SH-SY5Y (cell line): ENCODE data around the gene NEDD4L.

Experiments
- GATA2 ChIP-seq: IDR thresholded peaks from 2 replicates; pipeline ENCODE4 v1.6.1; 2011; ENCODE audit warnings: mild to moderate bottlenecking, low read depth, low read length
- GATA3 ChIP-seq: IDR thresholded peaks from 2 replicates; pipeline ENCODE4 v1.6.1; 2011; ENCODE audit warnings: low read depth, mild to moderate bottlenecking, low read length, moderate library complexity

Gene NEDD4L

DNA sequence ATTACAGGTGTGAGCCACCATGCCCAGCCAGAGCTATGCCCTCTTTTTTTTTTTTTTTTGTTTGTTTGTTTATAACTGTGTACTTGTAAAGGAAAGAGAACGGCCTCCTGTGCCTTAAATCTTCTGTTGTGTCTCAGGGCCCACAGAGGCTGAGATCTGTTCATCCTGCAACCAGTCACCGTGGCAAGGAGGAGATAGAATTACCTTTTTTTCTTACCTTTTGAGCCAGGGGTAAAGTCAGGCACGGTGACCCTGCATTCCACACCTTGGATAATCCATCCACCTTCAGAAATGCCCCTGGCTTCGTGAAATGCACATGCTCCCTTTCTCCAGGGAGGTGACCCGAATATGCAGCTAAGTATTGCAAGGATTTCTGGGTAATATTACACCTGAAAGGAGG lies 12.8 kb downstream of the NEDD4L start:
- TF ChIP-seq GATA2, result no peak
- TF ChIP-seq GATA3, result no peak

DNA sequence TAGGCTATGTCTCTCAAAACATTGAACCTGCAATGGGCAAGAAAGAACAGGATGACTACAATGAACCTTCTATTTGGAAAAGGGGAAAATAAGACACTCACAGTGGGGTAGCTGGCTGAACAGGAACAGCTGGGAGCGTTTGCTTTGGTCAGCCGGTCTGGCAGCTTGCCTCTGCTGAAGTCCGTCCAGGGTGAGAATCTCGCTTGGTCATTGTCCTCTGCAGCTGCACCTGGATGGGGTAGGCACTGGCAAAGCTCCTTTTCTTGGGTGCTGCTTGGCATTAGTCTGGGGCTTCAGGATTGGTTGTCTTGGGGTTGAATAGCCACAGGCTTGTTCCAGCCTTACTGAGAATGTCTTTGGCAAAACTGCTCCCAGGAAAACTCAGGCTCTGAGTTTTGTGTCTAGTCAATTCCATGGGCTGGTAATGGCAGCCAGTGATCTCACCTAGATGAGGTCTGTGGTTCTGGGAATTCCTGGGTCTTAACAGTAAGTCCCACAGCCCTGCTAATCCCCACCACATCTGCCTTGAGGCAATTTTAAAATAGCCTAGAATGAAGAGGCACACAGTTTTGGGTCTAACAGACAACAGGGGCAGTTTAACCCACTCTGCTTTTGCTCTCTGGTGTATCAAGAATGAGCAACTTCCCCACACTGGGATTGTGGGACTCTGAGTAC lies 13.4 kb downstream of the NEDD4L start:
- no peak for TF ChIP-seq GATA2
- TF ChIP-seq GATA3, result no peak

DNA sequence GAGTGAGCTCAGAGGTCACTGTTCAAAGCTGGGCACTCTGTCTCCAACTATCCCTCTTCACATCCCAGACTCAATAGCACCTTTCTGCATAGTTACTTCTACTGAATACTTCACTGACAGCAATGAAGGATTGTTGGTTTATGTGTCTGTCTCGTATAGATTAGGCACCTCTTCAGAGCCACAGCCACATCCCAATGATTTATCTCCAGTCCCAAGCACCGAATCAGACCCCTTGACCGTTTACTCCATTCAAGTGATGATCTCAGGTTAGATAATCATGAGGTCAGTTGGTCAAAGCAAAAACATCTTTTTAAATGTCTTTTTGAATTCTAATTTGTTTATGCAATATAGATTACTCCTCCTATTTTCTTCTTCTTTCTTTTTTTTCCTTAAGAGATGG lies 14.7 kb downstream of the NEDD4L start:
- no peak for TF ChIP-seq GATA3
- no peak for TF ChIP-seq GATA2

DNA sequence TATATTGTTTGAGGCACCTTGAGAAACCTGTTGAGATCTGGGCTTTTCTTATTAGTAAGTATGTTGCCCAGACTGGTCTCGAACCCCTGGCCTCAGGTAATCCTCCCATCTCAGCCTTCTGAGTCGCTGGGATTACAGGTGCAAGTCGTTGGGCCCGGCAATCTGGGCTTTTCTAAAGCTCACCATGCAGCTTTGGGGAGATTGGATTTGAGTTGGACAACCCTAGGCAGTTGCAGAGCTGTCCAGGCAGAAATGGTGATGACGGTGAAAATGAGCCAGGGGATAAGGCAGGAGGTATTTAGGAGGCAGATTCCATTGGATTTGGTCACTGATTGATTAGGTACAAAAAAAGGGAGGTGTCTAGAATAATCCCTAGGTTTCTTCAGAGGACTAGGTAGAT lies 16.2 kb downstream of the NEDD4L start:
- no peak for TF ChIP-seq GATA3
- TF ChIP-seq GATA2, result no peak

DNA sequence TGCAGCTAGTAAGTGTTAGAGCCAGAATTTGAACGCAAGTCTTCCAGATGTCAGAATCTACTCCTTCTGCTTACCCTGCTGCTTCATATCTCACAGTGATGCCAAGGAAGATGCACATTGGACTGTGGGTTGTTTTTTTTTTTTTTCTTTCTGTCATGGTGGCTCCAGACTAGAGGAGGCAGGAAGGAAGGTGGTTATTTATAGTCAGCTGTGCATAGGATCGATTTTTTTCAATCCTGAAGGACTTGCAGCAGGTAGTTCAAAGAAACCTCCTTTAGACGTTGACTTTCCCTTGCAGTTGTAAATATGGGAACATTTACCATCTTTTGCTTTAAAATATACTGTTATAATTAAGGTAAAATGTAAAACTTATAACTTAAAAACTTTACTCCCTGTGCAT lies 17.3 kb downstream of the NEDD4L start:
- no peak for TF ChIP-seq GATA2
- TF ChIP-seq GATA3, result no peak

DNA sequence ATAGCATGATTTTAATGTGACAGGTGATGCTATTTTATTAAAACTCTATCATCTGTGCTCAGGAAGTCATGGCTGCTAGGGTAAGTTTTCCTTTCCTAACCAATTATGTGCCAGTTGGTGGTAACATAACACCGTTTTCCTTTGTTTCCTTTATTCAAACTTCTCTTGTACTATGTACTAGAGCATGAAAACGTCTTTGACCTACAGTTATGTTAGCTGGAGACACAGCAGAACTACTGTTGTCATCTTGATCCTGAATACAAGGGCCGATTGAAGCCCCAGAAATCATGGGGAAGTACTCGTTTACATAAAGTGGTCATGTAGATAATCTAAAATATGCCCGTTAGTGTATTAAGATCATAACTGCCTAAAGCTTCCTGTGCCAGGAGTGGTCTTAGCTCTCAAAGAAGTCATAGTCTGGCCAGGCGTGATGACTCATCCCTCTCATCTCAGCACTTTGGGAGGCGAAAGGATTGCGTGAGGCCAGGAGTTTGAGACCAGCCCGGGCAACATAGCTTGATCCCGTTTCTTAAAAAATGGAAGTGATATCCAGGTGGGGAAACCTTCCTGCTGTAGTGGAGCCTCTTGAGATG lies 20.5 kb downstream of the NEDD4L start:
- TF ChIP-seq GATA2 (no peak), GATA3 (no peak)

DNA sequence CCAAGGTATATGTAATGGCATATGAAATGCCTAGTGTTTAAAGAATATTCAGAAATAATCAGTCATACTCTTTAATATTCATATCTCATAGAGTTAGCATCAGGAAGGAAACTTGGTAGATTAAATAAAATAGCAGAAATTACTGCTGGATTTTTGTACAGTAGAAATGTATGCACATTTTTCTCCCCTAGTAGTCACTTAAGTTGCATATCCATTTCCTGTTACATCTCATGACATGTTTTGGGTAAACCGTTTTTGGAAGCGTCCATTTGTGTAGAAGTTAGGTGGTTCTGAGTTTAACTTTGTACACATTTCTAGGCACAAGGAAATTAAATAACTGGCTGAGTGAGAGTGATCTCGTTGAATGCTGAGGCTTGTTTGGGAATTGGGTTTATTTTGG lies 21.9 kb downstream of the NEDD4L start:
- TF ChIP-seq GATA2 (no peak), GATA3 (no peak)

DNA sequence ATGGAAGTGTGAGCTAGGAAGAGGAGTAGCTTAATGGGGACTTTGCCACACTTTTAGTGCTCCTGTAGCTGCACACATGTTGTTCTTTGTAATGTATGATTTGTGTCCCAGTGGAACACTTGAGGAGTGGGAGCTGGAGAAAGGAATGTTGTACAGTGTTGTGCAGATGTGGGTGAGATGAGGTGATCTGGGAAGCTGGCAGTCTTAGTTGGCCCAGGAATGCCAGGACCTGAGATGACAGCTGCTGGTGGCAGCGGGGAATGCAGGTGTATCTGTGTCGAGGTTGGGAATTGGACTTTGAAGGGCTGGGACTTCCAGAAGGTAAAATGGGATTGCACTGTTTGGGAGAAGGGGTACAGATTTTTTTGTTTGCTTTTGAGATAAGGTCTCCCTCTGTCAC lies 23.6 kb downstream of the NEDD4L start:
- no peak for TF ChIP-seq GATA3

DNA sequence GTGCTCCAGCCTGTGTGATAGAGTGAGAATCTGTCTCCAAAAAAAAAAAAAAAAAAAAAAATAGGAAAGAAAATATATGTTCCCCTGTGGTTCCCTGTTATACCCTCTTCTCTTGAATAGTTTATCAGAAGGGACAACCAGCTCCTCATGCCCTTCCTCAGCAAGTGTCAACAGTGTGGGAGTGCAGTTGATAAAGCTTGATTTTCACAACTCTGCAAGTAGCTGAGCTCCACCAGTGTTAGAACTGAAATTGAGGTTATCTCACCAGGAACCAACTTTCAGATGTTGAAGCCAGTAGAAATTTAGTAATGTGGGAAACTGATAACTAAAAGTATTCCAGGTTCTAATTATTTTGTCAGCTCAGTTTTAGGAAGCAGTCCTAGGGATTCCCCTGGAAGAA lies 25.1 kb downstream of the NEDD4L start:
- TF ChIP-seq GATA3 (no peak), GATA2 (no peak)

DNA sequence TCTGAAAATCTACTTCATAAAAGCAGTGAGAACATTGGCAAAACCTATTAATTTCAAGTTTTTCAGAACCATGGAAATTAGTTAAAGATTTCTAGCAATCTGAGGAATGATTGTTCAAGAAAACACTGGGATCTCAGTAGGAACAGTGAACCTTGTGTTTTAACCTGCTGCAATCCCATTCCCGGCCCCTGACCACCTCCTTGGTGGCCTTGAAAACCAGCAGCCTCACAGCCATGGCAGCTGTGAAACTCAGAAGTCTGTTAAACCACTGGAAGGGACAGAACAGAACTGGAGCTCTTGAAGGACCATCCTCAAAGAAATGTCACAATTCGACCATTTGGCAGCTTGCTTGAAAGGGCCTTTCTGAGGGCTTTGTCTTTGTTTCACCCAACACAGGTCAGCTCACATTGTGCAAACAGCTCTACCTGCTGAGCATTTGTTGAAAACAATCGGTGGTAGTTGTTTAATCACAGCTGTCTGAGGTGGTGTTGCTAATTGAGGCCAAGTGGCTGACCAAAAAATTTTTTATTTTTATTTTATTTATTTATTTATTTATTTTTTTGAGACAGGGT lies 25.8 kb downstream of the NEDD4L start:
- TF ChIP-seq GATA3, result no peak
- TF ChIP-seq GATA2, result no peak

DNA sequence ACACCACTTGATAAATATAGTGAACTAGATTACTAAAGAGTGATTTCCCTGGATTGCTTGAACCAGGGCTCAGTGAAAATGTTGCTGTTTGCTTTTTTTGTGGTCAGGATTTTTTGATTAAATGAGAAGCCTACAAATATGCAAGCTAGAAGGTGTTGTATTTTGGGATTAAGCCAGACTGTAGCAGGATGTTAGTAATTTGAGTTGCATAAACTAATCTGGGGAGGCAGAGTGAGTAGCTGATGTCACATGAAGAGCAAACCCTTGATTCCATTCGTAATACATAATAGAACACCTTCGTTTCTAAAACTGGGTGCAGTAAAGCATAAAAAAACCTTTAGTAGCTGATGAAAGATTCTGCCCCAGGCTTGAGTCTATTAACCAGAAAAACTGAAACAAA lies 32.0 kb downstream of the NEDD4L start:
- TF ChIP-seq GATA2 (no peak), GATA3 (no peak)

DNA sequence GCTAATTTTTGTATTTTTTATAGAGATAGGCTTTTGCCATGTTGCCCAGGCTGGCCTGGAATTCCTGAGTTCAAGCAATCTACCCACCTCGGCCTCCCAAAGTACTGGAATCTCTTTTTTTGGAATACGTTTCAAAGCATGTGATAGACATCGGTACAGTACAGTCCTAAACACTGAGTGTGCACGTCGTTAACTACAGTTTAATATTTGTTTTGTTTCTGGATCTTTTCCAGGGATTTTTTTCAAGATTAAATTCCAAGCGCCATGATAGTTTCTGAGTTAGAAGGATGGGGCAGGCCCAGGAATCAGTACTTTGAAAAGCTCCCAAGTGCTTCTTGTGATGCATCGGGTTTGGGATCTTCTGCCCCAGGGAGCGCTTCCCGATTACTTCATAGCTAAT lies 33.3 kb downstream of the NEDD4L start:
- TF ChIP-seq GATA2 (no peak), GATA3 (no peak)

DNA sequence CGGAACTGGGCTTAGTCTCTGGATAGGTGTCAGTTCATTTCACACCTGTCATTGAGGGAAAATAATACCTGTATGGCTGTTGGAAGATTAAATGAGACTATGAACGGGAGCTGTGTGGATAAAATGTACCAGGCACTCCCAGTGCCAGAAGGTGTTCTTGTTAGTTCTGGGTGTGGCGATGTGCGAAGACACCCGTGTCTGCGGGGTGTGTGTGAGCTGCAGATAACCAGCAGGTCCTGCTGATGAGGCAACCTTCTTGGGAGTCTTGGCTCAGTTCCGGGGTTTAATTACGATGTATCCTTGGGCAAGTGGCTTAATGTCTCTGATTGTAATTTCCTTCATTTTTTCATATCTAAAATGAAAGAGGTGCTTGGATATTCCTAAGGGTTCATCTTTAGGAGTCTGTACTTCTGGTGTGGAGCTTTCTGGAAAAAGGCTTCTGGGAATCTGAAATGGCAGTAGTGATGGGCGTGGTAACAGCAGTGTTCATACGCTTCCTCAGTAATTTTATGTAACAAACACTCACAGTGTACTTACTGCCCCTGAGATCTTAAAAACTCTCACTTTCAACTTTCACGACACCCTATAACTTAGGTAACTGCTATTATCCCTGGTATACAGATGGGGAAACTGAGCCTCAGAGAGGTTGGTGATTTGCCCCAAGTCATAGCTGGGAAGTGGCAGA lies 35.0 kb downstream of the NEDD4L start:
- no peak for TF ChIP-seq GATA2
- no peak for TF ChIP-seq GATA3

DNA sequence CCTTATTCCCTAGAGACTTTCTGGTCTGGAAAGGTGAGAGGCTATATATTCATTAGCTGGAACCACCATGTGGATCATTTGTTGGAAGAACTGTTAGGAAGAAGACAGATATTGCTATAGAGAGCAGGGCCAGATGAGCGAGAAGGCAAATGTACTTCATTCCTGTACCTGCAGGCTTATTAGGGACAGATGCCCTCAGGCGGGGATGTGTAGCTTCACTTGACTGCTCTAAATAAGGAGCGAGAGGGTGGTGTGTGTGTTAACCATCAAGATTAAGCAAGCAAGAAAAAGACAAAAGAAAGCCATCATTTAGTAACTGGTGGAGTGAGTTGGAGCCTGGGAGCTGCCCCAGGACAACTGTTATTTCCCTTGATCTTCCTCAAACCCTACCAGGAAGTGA lies 36.4 kb downstream of the NEDD4L start:
- TF ChIP-seq GATA2 (no peak), GATA3 (no peak)

DNA sequence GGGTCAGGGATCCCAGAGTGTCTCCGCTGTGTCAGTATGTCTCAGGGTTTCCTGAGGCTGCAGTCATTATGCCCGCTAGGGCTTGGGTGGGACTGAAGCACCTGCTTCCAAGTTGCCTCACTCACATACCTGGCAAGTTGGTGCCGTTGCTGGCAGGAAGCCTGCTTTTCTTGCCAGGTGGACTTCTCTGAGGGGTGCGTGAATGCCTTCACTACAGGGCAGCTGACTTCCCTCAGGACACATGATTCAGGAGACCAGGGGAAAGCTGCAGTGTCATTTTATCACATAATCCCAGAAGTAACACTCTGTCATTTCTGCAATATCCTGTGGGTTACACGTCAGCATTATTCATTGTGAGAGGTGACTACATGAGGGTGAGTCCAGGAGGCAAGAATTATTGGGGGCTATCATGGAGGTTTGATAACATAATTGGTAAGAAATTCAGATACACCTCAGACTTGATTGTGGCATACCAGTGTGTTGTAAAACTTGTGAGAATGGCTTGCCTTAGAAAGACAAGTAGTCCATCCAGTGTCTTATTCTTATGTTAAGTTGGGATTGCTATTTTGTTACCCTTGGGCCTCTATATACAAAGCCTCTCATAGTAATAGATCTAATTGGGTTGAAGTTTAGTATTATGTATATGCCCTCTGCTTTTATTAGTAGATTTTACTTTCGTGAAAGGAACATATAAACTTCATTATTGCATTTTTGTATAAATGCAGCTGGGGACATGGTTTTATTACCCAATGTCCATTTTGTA lies 44.1 kb downstream of the NEDD4L start:
- TF ChIP-seq GATA3 (no peak), GATA2 (no peak)
